Prostate gland (tissue), 2 donors: Measurements from ENCODE around the gene SPRR2G.

Source experiments
- POLR2A ChIP-seq: fragments of 450-650 bp; IDR thresholded peaks from one replicate; pipeline ENCODE4 v1.6.1; 2016; ENCODE audit warnings: antibody characterized with exemption, mild to moderate bottlenecking
- TF ChIP-seq, protein P1 (sequence below), 4 experiments: fragments of 200-600 bp in 2 of 4; fragments of 450-650 bp in 2 of 4; sonication (generic) in 2 of 4; IDR thresholded peaks; 1 replicate in 3 of 4; 2 replicates in 1 of 4; pipeline ENCODE4 v1.5.1; 2016 to 2019; ENCODE audit warnings: antibody characterized with exemption in 4 of 4, mild to moderate bottlenecking in 2 of 4, moderate library complexity in 2 of 4

DNA sequence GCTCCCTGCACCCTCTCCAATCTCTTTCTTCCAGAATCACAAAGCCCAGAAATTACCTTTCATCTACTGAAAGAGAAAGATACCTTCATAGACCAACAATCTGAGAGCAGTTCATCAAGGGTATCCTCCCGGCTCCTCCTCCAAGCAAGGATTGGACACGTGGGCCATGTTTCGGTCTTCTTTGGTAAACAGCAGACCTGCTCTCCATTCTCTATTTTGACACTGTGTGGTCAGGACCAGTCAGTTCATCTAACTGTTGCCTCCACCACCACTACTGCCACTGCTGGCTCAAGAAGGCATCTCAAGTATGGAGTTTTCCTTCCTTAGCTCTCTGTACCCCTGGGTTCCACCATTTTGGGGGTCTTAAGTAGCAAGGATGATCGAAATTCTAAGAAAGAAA, 44.5 kb upstream of the SPRR2G start:
- TF ChIP-seq, protein P1, sequence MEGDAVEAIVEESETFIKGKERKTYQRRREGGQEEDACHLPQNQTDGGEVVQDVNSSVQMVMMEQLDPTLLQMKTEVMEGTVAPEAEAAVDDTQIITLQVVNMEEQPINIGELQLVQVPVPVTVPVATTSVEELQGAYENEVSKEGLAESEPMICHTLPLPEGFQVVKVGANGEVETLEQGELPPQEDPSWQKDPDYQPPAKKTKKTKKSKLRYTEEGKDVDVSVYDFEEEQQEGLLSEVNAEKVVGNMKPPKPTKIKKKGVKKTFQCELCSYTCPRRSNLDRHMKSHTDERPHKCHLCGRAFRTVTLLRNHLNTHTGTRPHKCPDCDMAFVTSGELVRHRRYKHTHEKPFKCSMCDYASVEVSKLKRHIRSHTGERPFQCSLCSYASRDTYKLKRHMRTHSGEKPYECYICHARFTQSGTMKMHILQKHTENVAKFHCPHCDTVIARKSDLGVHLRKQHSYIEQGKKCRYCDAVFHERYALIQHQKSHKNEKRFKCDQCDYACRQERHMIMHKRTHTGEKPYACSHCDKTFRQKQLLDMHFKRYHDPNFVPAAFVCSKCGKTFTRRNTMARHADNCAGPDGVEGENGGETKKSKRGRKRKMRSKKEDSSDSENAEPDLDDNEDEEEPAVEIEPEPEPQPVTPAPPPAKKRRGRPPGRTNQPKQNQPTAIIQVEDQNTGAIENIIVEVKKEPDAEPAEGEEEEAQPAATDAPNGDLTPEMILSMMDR (IDR thresholded peaks at IDR 0.05): no peak
- TF ChIP-seq POLR2A: no peak
